ENCODE data around the gene CCDC195.

GRCh38 chr2:224670203-224670602 lies 46.0 kb downstream of the CCDC195 start:
- TF ChIP-seq CTCF (IDR thresholded peaks at IDR 0.05) (no peak), POLR2A (IDR thresholded peaks at IDR 0.05) (no peak)
